Endothelial cell of umbilical vein (primary cell): Measurements from ENCODE around the gene THSD4. TPM values are rescaled to one million over a fixed set of nuclear protein-coding genes. Genes with fewer than 3 reads are reported as not detected.

Experiments
- BruUV-seq: library from RNA; stranded (reverse); fragments of 400-500 nt; replicated peaks from 2 replicates; lab custom pipeline; 2021; lab: Mats Ljungman, UMichigan
- CTCF ChIA-PET: fragments of 300-600, 350-600 bp; sonication (Branson Sonifier 250); formaldehyde crosslinking; loops from one replicate; lab custom pipeline; 2021; ENCODE audit warnings: antibody characterized with exemption, inconsistent platforms; lab: Charles Lee
- POLR2A ChIA-PET: fragments of 300-600, 350-600 bp; sonication (Branson Sonifier 250); formaldehyde crosslinking; loops from one replicate; lab custom pipeline; 2021; ENCODE audit warnings: antibody characterized with exemption, inconsistent platforms; lab: Charles Lee
- DNase-seq: peaks from one replicate; pipeline ENCODE4 v3.0.0-alpha.2; 2011; ENCODE audit warnings: low read depth, low spot score
- FAIRE-seq: peaks from 2 replicates; lab custom pipeline; 2011; peaks lifted over from hg19 to GRCh38; lab: Jason Lieb, UNC
- H2AFZ ChIP-seq: 2 replicates; pipeline ENCODE4 v1.6.0; 2012; ENCODE audit warnings: low read depth, low read length, control low read depth, inconsistent platforms
- H3K27ac ChIP-seq: 2 replicates; pipeline ENCODE4 v1.5.1; 2011; ENCODE audit warnings: low read depth, mild to moderate bottlenecking, control low read depth, low read length, moderate library complexity; ENCODE audit not compliant: insufficient read depth
- H3K27me3 ChIP-seq, 2 experiments: 2 replicates each; pipeline versions ENCODE4 v1.6.0 to v1.6.1; 2011; ENCODE audit warnings: low read length in 2 of 2, mixed read lengths in 1 of 2; ENCODE audit not compliant: control insufficient read depth in 2 of 2, insufficient read depth in 2 of 2
- H3K36me3 ChIP-seq, 2 experiments: 2 replicates in 1 of 2; 3 replicates in 1 of 2; pipeline ENCODE4 v1.5.1; 2011; ENCODE audit warnings: low read length in 2 of 2, mild to moderate bottlenecking in 1 of 2, moderate library complexity in 1 of 2; ENCODE audit not compliant: control insufficient read depth in 2 of 2, insufficient read depth in 2 of 2; ENCODE audit errors: extremely low read depth in 1 of 2
- H3K4me1 ChIP-seq: 3 replicates; pipeline ENCODE4 v1.5.1; 2011; ENCODE audit warnings: mild to moderate bottlenecking, low read length; ENCODE audit not compliant: control insufficient read depth, insufficient read depth; ENCODE audit errors: extremely low read depth
- H3K4me2 ChIP-seq: 2 replicates; pipeline ENCODE4 v1.6.1; 2011; ENCODE audit warnings: low read length, control low read depth, mixed read lengths; ENCODE audit not compliant: insufficient read depth
- H3K4me3 ChIP-seq, 3 experiments: fragments of 200-600 bp in 1 of 3; sonication (generic), shearing (Covaris generic) in 1 of 3; replicated peaks in 1 of 3; 2 replicates each; pipeline ENCODE4 v1.5.1; 2011 to 2016; ENCODE audit warnings: control low read depth in 3 of 3, low read length in 3 of 3, mild to moderate bottlenecking in 2 of 3, inconsistent platforms in 1 of 3, low read depth in 1 of 3, moderate library complexity in 1 of 3; ENCODE audit not compliant: insufficient read depth in 1 of 3
- H3K79me2 ChIP-seq: 2 replicates; pipeline ENCODE4 v1.6.0; 2012; ENCODE audit warnings: low read length, inconsistent platforms; ENCODE audit not compliant: control insufficient read depth, insufficient read depth
- H3K9ac ChIP-seq: replicated peaks from 2 replicates; pipeline ENCODE3; 2011; ENCODE audit warnings: low read length, control low read depth; ENCODE audit not compliant: insufficient read depth; ENCODE audit errors: extremely low read depth
- H3K9me1 ChIP-seq: replicated peaks from 3 replicates; pipeline ENCODE4 v1.6.0; 2011; ENCODE audit warnings: mild to moderate bottlenecking, low read length; ENCODE audit not compliant: control insufficient read depth, insufficient read depth; ENCODE audit errors: extremely low read depth
- H3K9me3 ChIP-seq: replicated peaks from 2 replicates; pipeline ENCODE4 v1.5.1; 2012; ENCODE audit warnings: low read length, inconsistent platforms; ENCODE audit not compliant: control insufficient read depth, insufficient read depth
- H4K20me1 ChIP-seq: replicated peaks from 2 replicates; pipeline ENCODE3; 2011; ENCODE audit warnings: mild to moderate bottlenecking, low read length; ENCODE audit not compliant: control insufficient read depth, insufficient read depth; ENCODE audit errors: extremely low read depth
- EZH2 ChIP-seq: IDR thresholded peaks from 2 replicates; pipeline ENCODE4 v1.6.1; 2012; ENCODE audit warnings: borderline replicate concordance, low read depth, mild to moderate bottlenecking, moderate library complexity, low read length, inconsistent platforms; ENCODE audit not compliant: severe bottlenecking
- FOS ChIP-seq: IDR thresholded peaks from 2 replicates; pipeline ENCODE4 v1.6.1; 2011; ENCODE audit warnings: mild to moderate bottlenecking, low read length, moderate library complexity, borderline replicate concordance; ENCODE audit not compliant: insufficient read depth
- GATA2 ChIP-seq: IDR thresholded peaks from 2 replicates; pipeline ENCODE4 v1.7.0; 2011; ENCODE audit warnings: low read depth, mild to moderate bottlenecking, moderate library complexity, mixed read lengths, low read length; ENCODE audit not compliant: insufficient read length, insufficient read depth
- JUN ChIP-seq: IDR thresholded peaks from 2 replicates; pipeline ENCODE4 v1.6.1; 2011; ENCODE audit warnings: borderline replicate concordance, low read depth; ENCODE audit not compliant: insufficient read length, insufficient read depth
- MAX ChIP-seq: IDR thresholded peaks from 2 replicates; pipeline ENCODE4 v1.6.1; 2011; ENCODE audit not compliant: insufficient read depth, insufficient read length
- MYC ChIP-seq: IDR thresholded peaks from one replicate; pipeline ENCODE4 v1.6.1; 2011; ENCODE audit warnings: mild to moderate bottlenecking, low read depth, low read length
- POLR2A ChIP-seq: IDR thresholded peaks from 2 replicates; pipeline ENCODE4 v1.6.1; 2012; ENCODE audit warnings: low read depth, mild to moderate bottlenecking, control low read depth, low read length
- POLR2AphosphoS5 ChIP-seq: IDR thresholded peaks from 2 replicates; pipeline ENCODE4 v1.6.1; 2012; ENCODE audit warnings: low read depth, mild to moderate bottlenecking, control low read depth, low read length, moderate library complexity; ENCODE audit not compliant: insufficient read depth
- dilution Hi-C: fragments of 300-500 bp; cut with MboI; formaldehyde crosslinking; loops from one replicate; pipeline ENCODE4 v1.15.0; 2019; ENCODE audit warnings: low sequenced_read_pairs; ENCODE audit not compliant: extremely low pct_ligation_motif_present
- intact Hi-C: fragments of 100-400 bp; cut with micrococcal nuclease; formaldehyde crosslinking; loops from one replicate; pipeline ENCODE4 v1.10.0; 2022
- polyA plus RNA-seq, 4 experiments: library from polyadenylated mRNA; depleted of rRNA in 3 of 4; stranded (reverse) in 3 of 4; unstranded in 1 of 4; fragments of >200 nt; gene quantifications; 2 replicates each; pipeline versions ENCODE4 v1.2.1 to v1.2.3, GENCODE V29; 2011 to 2012; ENCODE audit warnings: missing spikeins in 1 of 4
- total RNA-seq: library from RNA; stranded (reverse); gene quantifications from 2 replicates; pipeline ENCODE4 v1.2.3, GENCODE V29; 2021
- TF ChIP-seq, protein P1 (sequence below), 2 donors: IDR thresholded peaks; 1 replicate in 1 of 2; 2 replicates in 1 of 2; pipeline ENCODE4 v1.5.1; 2011; ENCODE audit warnings: low read length in 2 of 2, mild to moderate bottlenecking in 2 of 2, moderate library complexity in 2 of 2, control low read depth in 1 of 2, inconsistent platforms in 1 of 2, low read depth in 1 of 2; ENCODE audit not compliant: insufficient read depth in 1 of 2; ENCODE audit errors: extremely low read depth in 1 of 2

The THSD4 gene
- total and polyA plus RNA-seq, 2 donors (not counting 3 experiments of a cell fraction or from before 2014, with no cell fraction given): 9.9 to 25.4 TPM

GRCh38 chr15:71278989-71279756 is 163.9 kb downstream of the THSD4 start:
- Histone ChIP-seq H3K9me3 (no peaks in the 10 kb centered on the region), H3K36me3 (no peaks in the 10 kb centered on the region), H3K9ac (peak overlapping the region; percentile 40), H3K27me3 (no peaks in the 10 kb centered on the region), H4K20me1 (no peaks in the 10 kb centered on the region), H3K9me1 (no peaks in the 10 kb centered on the region), H3K27ac (peak overlapping the region; percentile 54), H3K4me3 (no peak overlapping the region), H2AFZ (peak overlapping the region; percentile 0), H3K4me2 (peak overlapping the region; percentile 26), H3K4me1 (peaks cover 44% of the 10 kb centered on the region), H3K79me2 (no peaks in the 10 kb centered on the region)
- TF ChIP-seq MYC: no peak
- TF ChIP-seq JUN: peak; percentile 44
- peak; percentile 47 for TF ChIP-seq GATA2
- TF ChIP-seq EZH2: no peak
- TF ChIP-seq, protein P1, sequence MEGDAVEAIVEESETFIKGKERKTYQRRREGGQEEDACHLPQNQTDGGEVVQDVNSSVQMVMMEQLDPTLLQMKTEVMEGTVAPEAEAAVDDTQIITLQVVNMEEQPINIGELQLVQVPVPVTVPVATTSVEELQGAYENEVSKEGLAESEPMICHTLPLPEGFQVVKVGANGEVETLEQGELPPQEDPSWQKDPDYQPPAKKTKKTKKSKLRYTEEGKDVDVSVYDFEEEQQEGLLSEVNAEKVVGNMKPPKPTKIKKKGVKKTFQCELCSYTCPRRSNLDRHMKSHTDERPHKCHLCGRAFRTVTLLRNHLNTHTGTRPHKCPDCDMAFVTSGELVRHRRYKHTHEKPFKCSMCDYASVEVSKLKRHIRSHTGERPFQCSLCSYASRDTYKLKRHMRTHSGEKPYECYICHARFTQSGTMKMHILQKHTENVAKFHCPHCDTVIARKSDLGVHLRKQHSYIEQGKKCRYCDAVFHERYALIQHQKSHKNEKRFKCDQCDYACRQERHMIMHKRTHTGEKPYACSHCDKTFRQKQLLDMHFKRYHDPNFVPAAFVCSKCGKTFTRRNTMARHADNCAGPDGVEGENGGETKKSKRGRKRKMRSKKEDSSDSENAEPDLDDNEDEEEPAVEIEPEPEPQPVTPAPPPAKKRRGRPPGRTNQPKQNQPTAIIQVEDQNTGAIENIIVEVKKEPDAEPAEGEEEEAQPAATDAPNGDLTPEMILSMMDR (IDR thresholded peaks at IDR 0.05; ENCODE audit: extremely low read depth in 1 of 2, insufficient read depth in 1 of 2, low read depth in 1 of 2, low read length in 2 of 2): no peak
- peak; percentile 80 for TF ChIP-seq MAX
- peak; percentile 36 for TF ChIP-seq POLR2AphosphoS5
- no peak for TF ChIP-seq FOS
- no peak for TF ChIP-seq POLR2A
- CTCF ChIA-PET: interaction anchor here (1.4 to 1.5 kb wide), 2 partner anchors 9 to 16 kb away, joined by 9 to 10 read pairs; no protein-coding TSS in a partner anchor
- BruUV-seq: no TSS peak
- dilution Hi-C loops (no loop called here), intact Hi-C loops (loop anchor here (1.0 to 5.0 kb wide), 2 partner anchors 16 to 147 kb away; no protein-coding TSS in a partner anchor)
- FAIRE-seq: peak; percentile 80
- DNase-seq: peak; percentile 93
- POLR2A ChIA-PET: interaction anchor here (1.3 kb wide), 1 partner anchor 16 kb away, joined by 8 read pairs; no protein-coding TSS in a partner anchor
